Measurements from ENCODE around the gene VEGFB.
A peak's percentile ranks its signal among the peaks of the same experiment; 100 is the strongest.

Gene VEGFB

GRCh38 chr11:64276653-64277431 lies 42.5 kb downstream of the VEGFB start:
- no peak overlapping the region for H3K4me3 ChIP-seq (ENCODE audit: low read depth, low read length)

DNA sequence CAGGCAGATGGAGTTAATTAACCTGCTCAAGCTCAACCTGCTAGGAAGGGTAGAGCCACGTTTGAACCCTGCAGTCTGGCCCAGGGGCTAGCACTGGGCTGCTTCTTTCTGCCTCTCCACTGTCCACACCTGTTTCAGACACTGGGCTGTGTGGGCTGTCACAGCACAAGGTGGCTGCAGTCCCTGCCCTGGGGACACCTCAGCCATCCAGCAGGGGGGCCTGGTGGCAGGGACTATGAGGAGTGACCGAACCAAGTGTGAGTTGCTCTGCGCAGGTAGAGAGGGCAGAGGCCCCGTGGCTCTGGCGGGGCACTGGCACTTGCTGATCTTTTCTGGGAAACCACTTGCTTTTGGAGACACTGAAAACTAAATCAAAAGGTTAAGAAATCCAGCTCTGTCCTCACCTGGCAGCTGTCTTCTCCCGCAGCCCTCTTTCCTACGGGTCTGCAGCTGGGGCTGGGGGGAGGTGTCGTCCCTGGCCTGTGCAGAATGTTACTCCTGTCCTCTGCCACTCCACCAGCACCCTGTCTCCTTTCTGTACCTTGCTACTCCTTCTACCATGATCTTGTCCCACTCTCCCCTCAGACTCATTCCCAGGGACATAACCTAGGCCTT lies 44.3 kb downstream of the VEGFB start:
- H3K4me3 ChIP-seq (ENCODE audit: low read depth, low read length), result no peak overlapping the region

GRCh38 chr11:64281957-64282770 lies 47.8 kb downstream of the VEGFB start:
- H3K4me3 ChIP-seq (ENCODE audit: low read depth, low read length), result no peak overlapping the region

- no peak overlapping the region for H3K4me3 ChIP-seq (ENCODE audit: low read depth, low read length)
These were observed 48.7 kb downstream of the VEGFB start for GRCh38 chr11:64283092-64283491.

GRCh38 chr11:64284048-64284961 lies 49.9 kb downstream of the VEGFB start, which contains the start of gene BAD:
Gene BAD (minus strand): TSS chr11:64284665. CDS start chr11:64284368, 297 bp downstream.
- H3K4me3 ChIP-seq (ENCODE audit: low read depth, low read length), result peak within 1 kb of the TSS; percentile 81

DNA sequence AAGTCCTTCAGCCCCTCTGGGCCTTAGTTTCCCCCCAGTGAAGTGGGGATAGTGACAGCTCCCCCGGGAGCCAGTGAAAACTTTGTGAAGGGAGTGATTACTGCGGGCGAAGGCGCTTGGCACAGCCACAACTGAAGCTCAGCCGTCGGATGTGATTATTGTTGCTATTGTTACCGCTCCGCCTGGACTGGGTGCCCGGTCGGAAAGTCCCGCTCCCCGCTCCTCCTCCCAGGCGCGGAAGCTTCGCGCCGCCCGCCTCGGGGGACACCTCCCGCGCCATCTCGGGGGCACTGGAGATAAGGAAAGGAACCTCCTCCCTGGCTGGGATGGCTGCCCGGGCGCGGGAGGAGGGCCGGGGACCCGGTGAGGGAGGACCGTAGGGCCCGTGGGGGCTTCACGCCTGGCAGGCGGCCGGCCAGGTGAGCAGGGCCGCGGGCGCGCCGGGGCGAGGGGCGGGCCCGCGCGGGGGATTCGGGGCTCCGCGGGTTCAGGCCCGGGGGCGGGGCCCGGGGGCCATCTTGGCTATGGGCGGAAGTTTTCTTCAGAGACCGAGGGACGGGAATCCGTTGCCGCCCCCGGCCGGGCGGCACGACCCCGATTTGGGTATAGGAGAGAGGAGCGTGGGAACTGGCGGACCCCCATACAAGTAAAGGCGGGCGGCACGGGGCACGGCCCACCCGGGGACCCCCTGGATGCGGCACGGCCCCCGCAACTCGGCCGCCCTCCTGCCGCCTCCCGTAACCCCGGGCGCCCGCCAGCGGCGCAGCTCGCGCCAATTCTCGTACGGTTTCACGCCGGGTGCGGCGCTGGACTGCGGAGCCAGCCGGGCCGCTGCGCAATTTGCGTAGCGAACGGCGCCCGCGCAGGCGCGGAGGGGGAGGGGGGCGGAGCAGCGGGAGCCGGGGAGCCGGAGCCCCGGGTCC lies 50.8 kb downstream of the VEGFB start, which contains the start of gene GPR137:
GPR137 (plus strand) TSS at position 887 of the 923 bp plus-strand sequence. CDS start 677 bp downstream, outside the sequence.
- peak within 1 kb of the TSS; percentile 81 for H3K4me3 ChIP-seq (ENCODE audit: low read depth, low read length)

DNA sequence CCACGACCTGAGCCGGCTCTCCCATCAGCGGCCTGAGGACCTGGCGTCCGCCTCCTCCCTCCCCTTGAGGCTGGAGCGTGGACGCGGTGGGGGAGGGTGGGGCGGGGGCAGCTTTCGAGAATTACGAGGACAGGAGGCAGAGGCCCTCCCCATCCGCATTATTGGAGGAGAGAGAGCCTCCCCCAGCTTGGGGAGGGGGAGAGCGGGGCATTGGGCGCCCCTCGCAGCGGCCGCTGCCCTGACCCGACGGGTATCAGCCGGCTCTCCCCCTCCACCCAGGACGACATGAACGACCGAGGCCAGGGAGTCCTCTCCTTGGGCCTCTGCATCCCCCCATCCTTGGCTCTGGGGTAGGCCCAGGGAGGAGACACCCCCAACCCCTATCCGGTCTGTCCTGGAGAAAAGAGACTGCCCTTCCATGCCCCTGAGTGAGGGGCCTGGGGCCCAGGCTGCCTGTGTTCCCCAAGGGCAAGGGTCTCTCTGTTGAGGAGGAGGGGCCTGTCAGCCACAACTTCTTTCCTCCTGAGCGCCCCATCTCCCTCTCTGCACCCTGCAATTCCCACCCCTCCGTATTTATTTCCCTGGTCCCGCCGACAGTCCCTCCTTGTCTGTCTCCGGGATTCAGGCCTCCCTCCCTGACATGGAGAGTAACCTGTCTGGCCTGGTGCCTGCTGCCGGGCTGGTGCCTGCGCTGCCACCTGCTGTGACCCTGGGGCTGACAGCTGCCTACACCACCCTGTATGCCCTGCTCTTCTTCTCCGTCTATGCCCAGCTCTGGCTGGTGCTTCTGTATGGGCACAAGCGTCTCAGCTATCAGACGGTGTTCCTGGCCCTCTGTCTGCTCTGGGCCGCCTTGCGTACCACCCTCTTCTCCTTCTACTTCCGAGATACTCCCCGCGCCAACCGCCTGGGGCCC lies 51.8 kb downstream of the VEGFB start:
- peak overlapping the region; percentile 81 for H3K4me3 ChIP-seq (ENCODE audit: low read depth, low read length)

DNA sequence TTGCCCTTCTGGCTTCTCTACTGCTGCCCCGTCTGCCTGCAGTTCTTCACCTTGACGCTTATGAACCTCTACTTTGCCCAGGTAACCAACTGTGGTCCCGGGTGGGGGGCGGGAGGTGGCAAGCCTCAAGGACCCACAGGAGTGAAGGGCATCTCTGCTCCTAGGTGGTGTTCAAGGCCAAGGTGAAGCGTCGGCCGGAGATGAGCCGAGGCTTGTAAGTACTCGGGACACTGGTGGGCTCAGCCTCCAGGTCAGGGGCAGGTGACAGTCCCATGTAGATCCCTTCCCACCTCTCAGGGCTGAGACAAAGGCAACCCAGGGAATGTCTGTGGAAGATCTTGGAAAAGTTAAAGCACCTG lies 52.4 kb downstream of the VEGFB start:
- H3K4me3 ChIP-seq (ENCODE audit: low read depth, low read length), result no peak overlapping the region

DNA sequence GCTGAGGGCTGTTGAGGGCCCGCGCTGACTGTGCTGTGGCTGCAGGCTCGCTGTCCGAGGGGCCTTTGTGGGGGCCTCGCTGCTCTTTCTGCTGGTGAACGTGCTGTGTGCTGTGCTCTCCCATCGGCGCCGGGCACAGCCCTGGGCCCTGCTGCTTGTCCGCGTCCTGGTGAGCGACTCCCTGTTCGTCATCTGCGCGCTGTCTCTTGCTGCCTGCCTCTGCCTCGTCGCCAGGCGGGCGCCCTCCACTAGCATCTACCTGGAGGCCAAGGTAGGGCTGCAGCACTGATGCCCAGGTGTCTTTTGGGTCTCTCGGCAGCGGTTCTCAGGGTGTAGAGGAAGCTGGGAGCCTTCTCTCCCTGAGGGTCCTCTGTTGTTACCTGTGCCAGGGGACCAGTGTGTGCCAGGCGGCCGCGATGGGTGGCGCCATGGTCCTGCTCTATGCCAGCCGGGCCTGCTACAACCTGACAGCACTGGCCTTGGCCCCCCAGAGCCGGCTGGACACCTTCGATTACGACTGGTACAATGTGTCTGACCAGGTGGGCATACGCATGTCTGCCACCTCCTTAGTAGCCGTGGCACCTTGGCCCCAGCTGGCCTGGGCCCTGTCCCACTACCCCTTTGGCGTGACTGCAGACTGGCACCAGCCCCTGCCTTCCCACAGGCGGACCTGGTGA lies 53.4 kb downstream of the VEGFB start:
- H3K4me3 ChIP-seq (ENCODE audit: low read depth, low read length), result no peak overlapping the region

DNA sequence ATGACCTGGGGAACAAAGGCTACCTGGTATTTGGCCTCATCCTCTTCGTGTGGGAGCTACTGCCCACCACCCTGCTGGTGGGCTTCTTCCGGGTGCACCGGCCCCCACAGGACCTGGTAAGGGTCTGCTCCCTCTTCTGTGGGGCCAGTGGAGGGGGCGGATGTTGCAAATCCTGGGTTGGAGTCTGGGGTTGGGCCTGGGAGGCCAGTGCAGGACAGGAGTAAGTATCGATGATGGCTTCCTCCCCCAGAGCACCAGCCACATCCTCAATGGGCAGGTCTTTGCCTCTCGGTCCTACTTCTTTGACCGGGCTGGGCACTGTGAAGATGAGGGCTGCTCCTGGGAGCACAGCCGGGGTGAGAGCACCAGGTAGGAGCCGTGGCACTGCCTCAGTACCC lies 54.0 kb downstream of the VEGFB start:
- no peak overlapping the region for H3K4me3 ChIP-seq (ENCODE audit: low read depth, low read length)

Data from iPS-11a (cell line).